HG02938 (cell line): ENCODE results near the gene BGLAP.
A peak's percentile ranks its signal among the peaks of the same experiment; 100 is the strongest.

Experiments
- ATAC-seq: cut with Tn5 transposase; IDR thresholded peaks from one replicate; pipeline ENCODE4 v1.9.1; 2021; ENCODE audit warnings: mild to moderate bottlenecking, moderate library complexity; ENCODE audit not compliant: unreplicated experiment

BGLAP gene

GRCh38 chr1:156251527-156251926 lies 9.5 kb downstream of the BGLAP start:
- no peak for ATAC-seq

- no peak for ATAC-seq
These were observed 11.7 kb downstream of the BGLAP start for GRCh38 chr1:156253634-156254033.

- no peak for ATAC-seq
These were observed 15.7 kb downstream of the BGLAP start for GRCh38 chr1:156257711-156258110.

GRCh38 chr1:156258859-156259258 lies 16.9 kb downstream of the BGLAP start:
- no peak for ATAC-seq

GRCh38 chr1:156259805-156260204 lies 17.8 kb downstream of the BGLAP start:
- ATAC-seq: no peak

GRCh38 chr1:156260896-156261295 lies 18.9 kb downstream of the BGLAP start:
- no peak for ATAC-seq

- ATAC-seq: no peak
These were observed 20.7 kb downstream of the BGLAP start for GRCh38 chr1:156262461-156263287.

- no peak for ATAC-seq
These were observed 21.3 kb downstream of the BGLAP start for GRCh38 chr1:156263288-156263655.

GRCh38 chr1:156266051-156266450 lies 24.1 kb downstream of the BGLAP start:
- ATAC-seq: no peak

GRCh38 chr1:156268336-156268735 lies 26.4 kb downstream of the BGLAP start:
- no peak for ATAC-seq

- no peak for ATAC-seq
These were observed 28.3 kb downstream of the BGLAP start for GRCh38 chr1:156270314-156270713.

- ATAC-seq: no peak
These were observed 34.5 kb downstream of the BGLAP start for GRCh38 chr1:156276532-156276931.

GRCh38 chr1:156276966-156277381 lies 35.0 kb downstream of the BGLAP start:
- ATAC-seq: no peak

GRCh38 chr1:156279837-156280236 lies 37.9 kb downstream of the BGLAP start:
- no peak for ATAC-seq

GRCh38 chr1:156281281-156281680 lies 39.3 kb downstream of the BGLAP start:
- no peak for ATAC-seq

GRCh38 chr1:156281693-156282478 lies 39.9 kb downstream of the BGLAP start:
- ATAC-seq: no peak

GRCh38 chr1:156282479-156283222 lies 40.7 kb downstream of the BGLAP start, which contains the start of gene SMG5:
Gene SMG5, minus strand, starts transcription at chr1:156282825. Its CDS starts 145 bp downstream, at chr1:156282680.
- ATAC-seq: peak; percentile 78

- no peak for ATAC-seq
These were observed 41.5 kb downstream of the BGLAP start for GRCh38 chr1:156283521-156283920.

- no peak for ATAC-seq
These were observed 42.1 kb downstream of the BGLAP start, which contains the start of gene TMEM79 for GRCh38 chr1:156284112-156284511. Gene TMEM79, plus strand, starts transcription at chr1:156284325. Its CDS starts 902 bp downstream, at chr1:156285227.

- ATAC-seq: no peak
These were observed 42.8 kb downstream of the BGLAP start for GRCh38 chr1:156284757-156285156.

- no peak for ATAC-seq
These were observed 43.5 kb downstream of the BGLAP start for GRCh38 chr1:156285437-156285836.
